Right lobe of liver (tissue), 4 donors: ENCODE results near the gene USP5.

Experiments
- CTCF ChIP-seq, 4 donors: fragments of 200-600 bp in 3 of 4; fragments of 450-650 bp in 1 of 4; IDR thresholded peaks; one replicate each; pipeline versions ENCODE4 v1.5.1 to v1.8.0; 2016 to 2022; ENCODE audit warnings: antibody characterized with exemption in 4 of 4, mild to moderate bottlenecking in 2 of 4
- POLR2A ChIP-seq: fragments of 450-650 bp; IDR thresholded peaks from one replicate; pipeline ENCODE4 v1.6.1; 2017; ENCODE audit warnings: antibody characterized with exemption, mild to moderate bottlenecking
- donor health status: DM: no; HTN: no; CAD: no.
- donor health status: DM: no; HTN: no; CAD: no.
- donor health status: DM: no; HTN: yes; CAD: no.

DNA sequence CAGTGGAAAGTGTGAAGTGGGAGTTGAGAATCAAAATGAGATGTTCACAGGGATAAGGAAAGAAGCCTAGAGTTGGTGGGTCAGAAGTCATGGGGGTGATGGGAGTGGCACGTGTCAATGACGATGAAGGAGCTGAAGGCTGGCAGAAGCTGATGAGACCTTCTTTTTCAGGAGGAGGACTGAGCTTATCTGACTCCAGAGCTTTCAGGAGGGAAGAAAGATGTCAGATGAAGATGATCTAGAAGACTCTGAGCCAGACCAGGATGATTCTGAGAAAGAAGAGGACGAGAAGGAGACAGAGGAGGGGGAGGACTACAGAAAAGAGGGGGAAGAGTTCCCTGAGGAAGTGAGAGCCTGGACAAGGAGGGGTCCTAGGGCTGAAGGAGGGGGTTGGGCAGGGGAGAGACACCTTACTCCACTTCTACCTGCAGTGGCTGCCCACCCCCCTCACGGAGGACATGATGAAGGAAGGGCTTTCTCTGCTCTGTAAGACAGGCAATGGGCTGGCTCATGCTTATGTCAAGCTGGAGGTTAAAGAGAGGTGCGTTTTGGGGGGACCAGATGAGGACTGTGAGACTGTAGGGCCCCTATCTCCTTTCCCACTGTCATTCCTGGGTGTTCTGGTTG lies 53.6 kb downstream of the USP5 start:
- TF ChIP-seq POLR2A (no peak), CTCF (IDR thresholded peaks at IDR 0.05) (no peak)
